Stimulated activated CD8-positive, alpha-beta memory T cell treated with anti-CD3 and anti-CD28 coated beads, Interleukin-4, amount 100 ng/mL, for 24 hours (primary cell): ENCODE measurements around the gene MEX3D.
"Not testable (repeated sequence)": the region's sequence is repeated elsewhere in the genome, so short reads cannot be mapped to it uniquely, and the experiment has no call there.

ENCODE experiments used
- DNase-seq: peaks from one replicate; pipeline ENCODE4 v3.0.0-alpha.2; 2020; ENCODE audit warnings: low read depth

MEX3D gene

DNA sequence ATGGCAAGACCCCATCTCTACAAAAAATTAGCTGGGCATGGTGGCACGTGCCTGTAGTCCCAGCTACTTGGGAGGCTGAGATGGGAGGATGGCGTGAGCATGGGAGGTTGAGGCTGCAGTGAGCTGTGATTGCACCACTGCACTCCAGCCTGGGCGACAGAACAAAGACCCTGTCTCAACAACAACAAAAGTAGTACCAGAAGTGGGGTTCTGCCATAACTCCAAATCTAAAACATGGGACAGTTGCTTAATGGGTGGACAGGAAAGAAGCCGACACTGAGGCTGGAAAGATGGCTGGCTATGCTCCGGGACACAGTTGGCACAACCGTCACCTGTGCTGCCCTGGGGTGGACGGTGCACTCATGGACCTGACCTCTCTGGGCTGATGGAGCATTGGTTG lies 32.4 kb downstream of the MEX3D start:
- DNase-seq = not testable (repeated sequence)

DNA sequence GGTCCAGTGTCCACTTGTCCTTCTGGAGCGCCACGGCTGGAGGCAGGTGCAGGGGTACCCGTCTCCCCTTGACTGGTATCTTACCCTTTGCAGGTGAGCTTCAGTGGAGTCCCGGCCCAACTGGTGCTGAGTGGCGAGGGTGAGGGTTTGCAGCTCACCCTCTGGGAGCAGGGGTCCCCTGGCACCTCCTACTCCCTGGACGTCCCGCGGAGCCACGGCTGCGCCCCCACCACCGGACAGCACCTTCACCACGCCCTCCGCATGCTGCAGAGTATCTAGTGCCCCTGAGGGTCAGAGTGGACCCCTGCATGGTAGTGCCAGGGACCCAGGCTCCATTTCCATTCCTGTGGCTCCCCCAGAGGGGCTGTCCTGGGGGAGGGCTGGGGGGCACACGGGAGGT lies 33.2 kb downstream of the MEX3D start:
- no peak for DNase-seq

DNA sequence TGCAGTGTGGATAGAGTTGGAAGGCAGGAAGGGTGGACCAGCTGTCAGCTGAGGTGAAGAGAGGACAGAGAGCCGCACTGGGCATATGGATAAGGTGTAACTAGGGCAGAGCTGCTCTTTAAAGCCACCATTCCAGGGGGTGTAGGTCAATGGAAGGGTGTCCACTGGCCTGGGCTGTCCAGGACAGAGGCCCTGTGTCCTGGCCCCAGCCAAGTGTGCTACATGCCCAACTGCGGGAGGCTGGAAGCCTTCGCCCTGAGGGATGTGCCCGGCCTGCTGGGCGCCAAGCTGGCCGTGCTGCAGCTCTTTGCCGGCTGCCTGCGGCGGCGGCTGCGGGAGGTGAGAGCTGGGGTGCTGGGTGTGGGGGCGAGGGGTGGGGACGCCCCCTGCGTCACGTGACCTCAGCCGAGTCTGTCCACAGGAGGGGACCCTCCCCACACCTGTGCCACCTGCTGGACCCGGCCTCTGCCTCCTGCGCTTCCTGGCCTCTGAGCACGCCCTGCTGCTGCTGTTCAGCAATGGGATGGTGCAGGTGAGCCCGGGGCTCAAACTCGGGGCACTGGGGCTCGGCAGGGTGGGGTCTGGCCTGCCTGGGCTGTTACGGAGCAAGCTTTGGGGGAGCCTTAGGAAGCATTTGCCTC lies 34.5 kb downstream of the MEX3D start:
- DNase-seq = no peak

DNA sequence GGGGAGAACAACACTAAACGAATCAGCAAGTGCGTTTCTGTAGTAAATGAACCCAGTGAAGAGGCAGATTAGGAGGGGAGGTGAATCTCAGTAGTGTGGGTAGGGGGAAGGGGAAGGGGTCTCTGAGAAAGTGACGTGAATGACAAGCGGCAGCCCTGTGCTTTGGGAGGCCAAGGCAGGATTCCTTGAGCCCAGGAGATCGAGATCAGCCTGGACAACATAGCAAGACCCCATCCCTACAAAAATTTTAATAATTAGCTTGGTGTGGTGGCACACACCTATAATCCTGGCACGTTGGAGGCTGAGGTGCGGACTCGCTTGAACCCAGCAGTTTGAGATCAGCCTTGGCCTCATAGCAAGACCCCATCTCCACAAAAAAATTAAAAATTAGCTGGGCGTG lies 36.1 kb downstream of the MEX3D start:
- no peak for DNase-seq

DNA sequence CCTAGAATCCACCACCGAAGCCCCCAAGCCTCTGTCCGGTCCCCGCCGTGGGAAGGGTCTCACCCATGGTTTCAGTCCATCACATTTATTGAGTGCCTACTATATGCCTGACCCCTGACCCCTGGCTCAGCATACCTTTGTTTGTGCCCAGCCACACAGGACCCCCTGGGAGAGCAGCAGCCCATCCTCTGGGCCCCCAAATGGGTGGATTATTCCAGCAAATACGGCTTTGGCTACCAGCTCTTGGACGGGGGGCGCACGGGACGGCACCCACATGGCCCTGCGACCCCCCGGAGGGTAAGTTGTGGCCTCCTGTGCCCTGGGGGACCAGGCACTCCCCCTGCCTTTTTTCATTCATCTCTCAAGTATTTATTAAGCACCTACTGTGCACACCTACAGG lies 36.5 kb downstream of the MEX3D start:
- DNase-seq = no peak

DNA sequence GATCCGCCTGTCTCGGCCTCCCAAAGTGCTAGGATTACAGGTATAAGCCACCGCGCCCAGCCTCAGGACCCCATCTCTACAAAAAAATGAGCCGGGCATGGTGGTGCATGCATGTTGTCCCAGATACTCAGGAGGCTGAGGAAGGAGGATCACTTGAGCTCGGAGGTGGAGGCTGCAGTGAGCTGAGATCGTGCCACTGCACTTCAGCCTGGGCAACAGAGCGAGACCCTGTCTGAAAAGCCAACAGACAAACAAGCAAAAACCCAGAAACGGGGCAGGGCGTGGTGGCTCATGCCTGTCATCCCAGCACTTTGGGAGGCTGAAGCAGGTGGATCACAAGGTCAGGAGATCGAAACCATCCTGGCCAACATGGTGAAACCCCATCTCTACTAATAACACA lies 37.3 kb downstream of the MEX3D start:
- not testable (repeated sequence) for DNase-seq

DNA sequence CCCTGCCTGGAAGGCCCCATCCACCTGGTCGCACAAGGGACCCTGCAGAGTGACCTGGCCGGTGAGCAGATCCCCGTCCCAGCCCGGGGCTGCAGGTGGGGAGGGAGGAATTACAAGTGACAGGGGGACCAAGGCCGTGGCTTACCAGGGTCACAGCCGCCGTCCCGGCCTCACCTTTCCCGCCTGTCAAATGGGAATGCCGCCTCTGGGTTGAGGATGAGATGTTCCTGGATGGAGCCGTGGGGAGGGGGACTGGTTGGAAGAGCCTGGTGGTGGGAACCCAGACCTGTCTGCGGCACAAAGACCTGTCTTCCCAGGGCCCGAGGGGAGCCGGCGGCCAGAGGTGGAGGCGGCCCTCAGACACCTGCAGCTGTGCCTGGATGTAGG lies 38.7 kb downstream of the MEX3D start:
- DNase-seq = no peak

DNA sequence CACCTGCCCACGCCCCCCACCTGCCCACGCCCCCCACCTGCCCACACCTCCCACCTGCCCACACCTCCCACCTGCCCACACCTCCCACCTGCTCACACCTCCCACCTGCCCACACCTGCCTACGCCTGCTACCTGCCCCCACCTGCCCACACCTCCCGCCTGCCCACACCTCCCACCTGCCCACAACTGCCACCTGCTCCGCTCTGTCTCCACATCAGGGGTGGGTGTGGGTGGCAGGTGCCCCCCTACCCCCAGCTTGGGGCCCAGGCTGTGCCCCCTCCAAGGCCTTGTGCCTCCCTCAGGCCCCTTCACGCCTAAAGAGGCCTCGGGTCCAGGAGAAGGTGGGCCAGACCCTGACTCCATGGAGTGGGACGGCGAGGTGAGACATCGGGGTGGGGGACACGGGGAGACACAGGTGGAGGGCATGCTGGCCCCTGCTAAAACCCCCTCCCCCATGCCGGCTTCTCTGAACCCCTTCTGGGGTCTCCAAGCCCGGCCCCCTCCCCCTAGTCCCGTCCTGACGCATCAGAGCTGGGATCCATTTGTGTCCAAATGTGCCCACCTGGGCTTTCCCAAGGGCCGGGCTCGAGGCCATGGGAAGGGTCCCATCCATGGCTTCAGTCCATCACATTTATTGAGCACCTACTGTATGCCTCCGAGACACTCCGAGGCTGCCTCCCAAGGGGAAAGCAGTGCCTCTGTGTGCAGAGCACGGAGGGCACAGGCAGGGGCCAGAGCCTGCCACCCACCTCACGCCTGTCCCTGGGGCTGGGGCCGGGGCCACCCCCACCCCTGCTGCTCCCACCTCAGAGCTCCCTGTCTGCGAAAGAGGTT lies 39.3 kb downstream of the MEX3D start:
- no peak for DNase-seq

DNA sequence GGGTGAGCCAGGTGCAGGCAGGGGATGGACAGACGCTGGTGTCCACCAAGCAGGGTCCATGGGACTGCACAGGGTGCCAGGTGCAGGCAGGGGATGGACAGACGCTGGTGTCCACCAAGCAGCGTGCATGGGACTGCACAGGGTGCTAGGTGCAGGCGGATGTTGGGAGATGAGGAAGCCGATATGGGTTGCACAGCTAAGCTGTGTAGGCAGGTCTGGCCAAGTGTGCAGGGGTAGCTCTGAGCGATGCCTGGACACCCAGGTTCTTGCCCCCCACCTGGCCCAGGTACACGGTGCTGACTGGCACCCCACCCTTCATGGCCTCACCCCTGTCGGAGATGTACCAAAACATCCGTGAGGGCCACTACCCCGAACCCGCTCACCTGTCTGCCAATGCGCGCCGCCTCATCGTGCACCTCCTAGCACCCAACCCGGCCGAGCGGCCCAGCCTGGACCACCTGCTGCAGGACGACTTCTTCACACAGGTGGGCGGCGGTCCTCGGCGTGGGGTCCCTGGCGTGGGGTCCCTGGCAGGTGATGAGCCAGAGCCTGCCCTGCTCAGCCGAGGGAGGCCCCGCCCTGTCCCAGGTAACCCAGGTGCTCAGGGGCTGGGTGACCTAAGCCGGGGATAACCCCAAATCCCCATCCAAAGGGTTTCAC lies 40.3 kb downstream of the MEX3D start:
- DNase-seq = no peak

DNA sequence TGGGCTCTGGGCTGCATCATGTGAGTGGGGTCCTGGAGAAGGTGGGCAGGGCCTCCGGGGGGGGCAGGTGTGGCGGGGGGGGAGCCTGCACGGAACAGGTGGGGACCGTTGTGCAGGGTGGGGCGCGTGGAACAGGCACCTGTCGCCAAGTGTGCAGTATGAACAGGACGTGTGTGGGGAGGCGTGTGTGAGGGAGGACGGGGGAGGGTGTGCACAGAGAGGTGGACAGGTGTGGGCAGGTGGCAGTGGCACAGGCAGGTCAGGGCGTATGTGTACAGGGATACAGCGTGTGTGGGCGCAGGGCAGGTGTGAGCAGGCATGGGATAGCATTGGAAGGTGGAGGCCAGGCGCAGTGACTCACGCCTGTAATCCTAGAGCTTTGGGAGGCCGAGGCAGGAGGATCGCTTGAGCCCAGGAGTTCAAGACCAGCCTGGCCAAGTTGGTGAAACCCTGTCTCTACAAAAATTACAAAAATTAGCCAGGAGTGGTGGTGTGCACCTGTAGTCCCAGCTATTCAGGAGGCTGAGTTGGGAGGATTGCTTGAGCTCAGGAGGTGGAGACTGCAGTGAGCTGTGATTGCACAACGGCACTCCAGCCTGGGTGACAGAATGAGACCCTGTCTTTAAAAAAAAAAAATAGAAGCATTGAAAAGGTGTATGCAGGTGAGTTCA lies 41.0 kb downstream of the MEX3D start:
- DNase-seq = no peak

DNA sequence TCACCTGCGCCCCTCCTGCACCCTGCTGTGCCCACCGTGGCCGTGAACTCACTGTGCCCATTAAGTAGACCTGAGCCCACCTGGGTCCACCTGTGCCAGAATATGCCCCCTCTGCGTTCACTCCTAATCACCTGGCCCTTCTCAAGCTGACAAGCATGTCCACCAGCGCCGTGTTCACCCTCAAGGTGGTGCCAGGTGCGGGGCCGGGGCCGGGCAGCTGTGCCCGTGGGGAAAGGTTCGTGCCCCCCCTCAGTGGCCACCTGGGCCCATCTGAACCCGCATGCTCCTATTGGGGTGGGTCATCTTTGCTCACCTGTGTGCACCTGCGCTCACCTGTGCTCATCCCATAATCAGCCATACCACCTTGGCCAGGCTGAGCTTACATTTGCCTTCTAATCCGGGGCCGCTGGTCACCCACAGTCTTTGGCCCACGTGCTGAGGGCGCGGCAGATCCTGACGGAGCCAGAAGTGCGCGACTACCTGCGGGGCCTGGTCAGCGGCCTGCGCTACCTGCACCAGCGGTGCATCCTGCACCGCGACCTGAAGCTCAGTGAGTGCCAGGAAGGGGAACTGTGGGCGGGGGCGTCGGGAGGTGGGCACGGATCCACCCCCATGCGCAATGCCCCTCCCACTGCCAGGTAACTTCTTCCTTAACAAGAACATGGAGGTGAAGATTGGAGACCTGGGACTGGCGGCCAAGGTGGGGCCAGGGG lies 41.9 kb downstream of the MEX3D start:
- no peak for DNase-seq

DNA sequence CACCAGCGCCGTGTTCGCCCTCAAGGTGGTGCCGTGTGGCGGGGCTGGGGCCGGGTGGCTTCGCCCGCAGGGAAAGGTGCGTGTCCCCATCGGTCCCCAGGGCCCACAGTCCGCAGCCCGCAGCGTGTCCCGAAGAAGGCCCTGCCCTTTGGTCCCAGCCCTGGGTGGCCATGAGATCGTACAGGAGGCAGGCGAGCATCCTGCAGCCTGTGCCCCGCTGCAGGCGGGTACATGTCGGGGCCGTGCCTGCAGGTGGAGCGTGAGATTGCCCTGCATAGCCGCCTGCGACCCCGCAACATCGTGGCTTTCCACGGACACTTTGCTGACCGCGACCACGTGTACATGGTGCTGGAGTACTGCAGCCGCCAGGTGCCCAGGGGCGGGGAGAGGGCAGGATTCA lies 42.8 kb downstream of the MEX3D start:
- no peak for DNase-seq

DNA sequence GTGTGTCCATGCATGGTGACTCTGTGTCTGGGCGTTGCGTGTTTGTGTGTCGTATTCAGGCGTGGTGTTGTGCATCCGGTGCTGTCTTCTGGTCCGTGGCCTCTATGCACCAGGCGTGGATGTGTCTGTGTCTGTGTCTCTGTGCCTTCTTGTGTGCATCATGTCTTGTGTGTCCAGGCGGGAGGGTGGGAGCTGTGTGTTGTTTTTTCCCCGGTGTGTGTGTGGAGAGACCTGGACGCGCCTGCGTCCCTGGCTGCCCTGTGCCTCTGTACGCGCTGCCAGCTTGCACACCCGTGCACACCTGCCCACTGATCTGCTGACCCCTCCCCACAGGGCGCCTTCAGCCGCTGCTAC lies 43.2 kb downstream of the MEX3D start:
- no peak for DNase-seq

DNA sequence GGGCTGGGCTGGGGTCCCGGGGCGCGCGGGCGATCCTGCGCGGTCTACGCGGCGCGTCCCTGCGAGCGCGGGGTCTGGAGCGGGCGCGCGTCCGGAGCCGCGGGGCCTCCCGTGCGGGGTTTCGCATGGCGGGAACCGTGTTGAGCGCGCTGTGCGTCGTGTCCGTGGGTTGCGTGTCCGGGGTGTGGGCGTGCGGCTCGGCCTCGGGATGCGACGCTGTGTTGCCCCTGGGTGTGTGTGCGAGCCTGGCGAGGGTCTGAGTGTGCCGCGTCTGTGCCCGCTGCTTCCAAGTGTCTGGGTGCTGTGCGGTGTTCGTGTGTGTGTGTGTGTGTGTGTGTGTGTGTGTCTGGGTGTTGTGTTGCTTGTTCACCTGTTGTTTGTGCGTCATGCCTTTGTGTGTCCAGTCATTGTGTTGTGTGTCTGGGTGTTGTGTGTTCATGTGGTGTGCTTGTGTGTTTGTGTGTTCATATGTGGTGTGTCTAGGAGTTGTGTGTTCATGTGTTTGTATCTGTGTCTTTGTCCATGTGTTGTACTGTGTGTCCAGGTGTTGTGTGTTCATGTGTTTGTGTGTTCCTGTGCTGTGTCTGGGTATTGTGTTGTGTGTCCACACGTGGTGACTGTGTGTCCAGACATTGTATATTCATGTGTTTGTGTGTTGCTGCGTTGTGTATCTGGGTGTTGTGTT lies 43.7 kb downstream of the MEX3D start:
- no peak for DNase-seq

DNA sequence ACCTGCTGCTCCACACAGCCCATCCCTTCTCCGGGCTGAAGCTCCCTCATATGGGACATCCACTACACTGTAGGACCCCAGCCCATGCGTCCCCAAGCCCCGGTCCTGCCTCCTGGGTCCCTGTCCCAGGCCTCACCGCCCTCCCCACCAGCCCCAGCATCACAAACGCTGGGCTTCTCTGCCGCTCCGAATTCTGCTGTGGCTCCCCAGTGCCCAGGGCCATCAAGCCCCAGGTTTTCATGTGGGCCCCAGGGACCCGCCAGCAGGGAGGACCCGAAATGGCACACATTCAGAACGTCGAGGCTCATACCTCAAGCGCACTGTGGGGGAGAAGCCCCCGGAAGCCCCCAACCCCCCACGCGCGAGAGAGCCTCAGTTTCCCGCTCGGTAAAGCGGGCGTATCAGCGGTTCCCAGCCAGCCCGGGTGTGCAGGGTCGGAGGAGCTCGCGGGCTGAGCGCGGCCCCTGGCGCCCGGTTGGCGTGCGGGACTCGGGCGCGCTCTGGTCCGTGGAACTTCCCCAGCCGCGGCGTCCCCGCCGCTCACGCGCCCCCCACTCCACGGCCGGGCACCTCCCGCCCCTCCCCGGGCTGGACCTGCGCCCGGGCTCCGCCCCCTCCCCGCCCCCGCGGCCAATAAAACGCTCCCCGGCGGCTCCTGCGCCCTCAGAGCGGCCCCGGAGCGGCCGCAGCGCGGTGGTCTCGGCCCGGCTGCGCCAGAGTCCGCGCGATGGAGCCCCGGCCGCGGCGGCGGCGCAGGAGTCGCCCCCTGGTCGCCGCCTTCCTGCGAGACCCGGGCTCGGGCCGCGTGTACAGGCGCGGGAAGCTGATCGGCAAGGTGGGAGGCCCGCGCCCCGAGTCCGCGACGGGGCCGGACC lies 44.5 kb downstream of the MEX3D start, which contains the start of gene PLK5:
TSS of gene PLK5 (plus strand) at position 666 of the 875 bp plus-strand sequence. CDS start 2,920 bp downstream, outside the sequence.
- no peak for DNase-seq

DNA sequence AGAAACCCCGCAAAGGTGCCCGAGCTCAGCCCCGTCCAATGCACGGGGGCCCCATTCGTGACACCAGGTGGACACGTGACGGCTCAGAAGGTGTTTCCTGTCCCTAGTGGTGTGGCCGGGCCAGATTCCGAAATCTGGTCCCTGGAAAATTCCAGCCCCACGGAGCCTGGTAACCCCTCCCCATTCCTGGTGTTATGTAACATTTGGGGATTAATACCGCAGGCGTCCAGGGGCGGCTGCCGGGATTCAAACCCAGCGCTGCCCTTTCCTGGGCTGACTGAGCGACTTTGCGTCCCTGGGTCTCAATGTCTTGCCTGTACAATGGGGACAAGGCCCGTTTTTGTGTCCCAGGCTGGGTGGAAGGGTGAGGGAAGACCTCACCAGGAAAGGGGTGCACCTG lies 45.3 kb downstream of the MEX3D start:
- no peak for DNase-seq

DNA sequence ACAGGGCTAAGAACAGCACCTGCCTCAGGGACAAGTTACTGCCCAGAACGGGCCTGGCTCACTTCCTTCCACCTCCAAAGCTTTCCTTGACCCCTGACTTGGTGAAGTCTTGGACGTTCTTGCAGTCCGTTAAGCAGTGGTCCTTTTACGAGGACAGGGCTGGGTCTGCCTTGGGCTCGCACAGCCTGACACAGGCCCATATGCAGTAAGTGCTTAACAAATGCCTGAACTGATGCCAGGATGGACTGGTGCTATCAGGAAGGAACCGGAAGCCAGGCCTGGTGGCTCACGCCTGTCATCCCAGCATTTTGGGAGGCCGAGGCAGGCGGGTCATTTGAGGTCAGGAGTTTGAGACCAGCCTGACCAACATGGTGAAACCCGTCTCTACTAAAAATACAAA lies 46.1 kb downstream of the MEX3D start:
- DNase-seq = no peak

DNA sequence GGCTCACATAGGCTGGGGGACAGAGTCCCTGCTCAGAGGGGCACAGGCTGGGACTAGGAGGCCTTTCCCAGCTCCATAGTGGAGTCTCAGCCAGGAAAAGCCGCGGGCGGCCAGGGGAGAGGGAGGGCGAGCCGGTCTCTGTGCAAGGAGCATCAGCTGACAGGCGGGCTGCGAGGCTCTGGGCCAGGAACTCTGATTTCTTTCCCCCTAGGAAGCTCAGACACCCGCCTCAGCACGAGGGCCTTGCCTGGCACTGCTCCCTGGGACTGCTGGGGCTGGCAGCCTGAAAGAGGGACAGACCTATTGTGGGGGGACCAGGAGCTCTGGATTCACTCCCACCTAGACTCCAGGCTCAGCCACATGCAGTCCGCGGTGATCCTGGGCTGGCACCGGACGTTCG lies 46.5 kb downstream of the MEX3D start:
- no peak for DNase-seq

DNA sequence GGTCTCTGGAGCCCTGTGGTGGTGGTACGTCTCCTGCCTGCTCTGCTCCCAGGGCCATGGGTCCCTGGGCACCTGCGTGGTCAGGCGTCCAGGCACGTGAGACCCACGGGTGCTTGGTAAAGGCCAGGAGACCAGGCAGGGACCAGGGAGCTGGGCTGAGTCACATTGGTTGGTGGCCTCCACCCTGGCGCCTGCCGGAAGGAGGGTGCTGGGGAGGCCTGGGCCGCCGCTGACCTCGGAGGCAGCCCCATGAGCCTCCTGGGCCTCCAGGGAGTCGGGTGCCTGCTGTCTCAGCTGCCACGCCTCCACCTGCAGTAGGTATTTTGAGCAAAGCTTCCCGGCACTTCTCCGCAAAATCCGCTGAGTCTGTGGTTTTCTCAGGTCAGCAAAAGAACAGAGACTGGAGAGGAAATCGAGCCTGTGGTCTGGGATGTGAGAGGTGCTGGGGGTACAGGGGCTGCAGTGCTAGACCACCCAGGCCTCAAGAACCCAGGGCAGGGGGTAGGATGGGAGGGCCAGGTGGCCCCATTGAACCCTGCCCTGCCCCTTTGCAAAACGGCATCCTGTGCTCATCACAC lies 47.8 kb downstream of the MEX3D start:
- DNase-seq = no peak

DNA sequence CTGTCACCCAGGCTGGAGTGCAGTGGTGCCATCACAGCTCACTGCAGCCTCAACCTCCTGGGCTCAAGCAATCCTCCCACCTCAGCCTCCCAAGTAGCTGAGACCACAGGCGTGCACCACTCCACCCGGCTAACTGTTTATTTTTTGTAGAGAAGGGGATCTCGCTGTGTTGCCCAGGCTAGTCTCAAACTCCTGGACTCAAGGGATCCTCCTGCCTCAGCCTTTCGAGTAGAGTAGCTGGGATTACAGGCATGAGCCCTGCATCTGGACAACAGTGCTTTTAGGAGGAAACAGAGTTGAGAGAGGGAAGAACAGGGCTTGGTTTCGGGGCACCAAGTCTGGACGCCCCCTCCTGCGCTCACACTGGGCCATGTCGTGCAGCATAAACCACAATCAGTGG lies 48.3 kb downstream of the MEX3D start:
- DNase-seq = not testable (repeated sequence)
